HEK293T (cell line): ENCODE data around the gene USO1.
"Not testable (repeated sequence)": the region's sequence is repeated elsewhere in the genome, so short reads cannot be mapped to it uniquely, and the experiment has no call there.

Experiments used
- FOXK2 ChIP-seq: fragments of 450-650 bp; IDR thresholded peaks from 2 replicates; pipeline ENCODE4 v1.6.1; 2016; ENCODE audit warnings: mild to moderate bottlenecking
- FOXM1 ChIP-seq: fragments of 450-650 bp; IDR thresholded peaks from 2 replicates; pipeline ENCODE4 v1.6.1; 2017; ENCODE audit warnings: mild to moderate bottlenecking, borderline replicate concordance

DNA sequence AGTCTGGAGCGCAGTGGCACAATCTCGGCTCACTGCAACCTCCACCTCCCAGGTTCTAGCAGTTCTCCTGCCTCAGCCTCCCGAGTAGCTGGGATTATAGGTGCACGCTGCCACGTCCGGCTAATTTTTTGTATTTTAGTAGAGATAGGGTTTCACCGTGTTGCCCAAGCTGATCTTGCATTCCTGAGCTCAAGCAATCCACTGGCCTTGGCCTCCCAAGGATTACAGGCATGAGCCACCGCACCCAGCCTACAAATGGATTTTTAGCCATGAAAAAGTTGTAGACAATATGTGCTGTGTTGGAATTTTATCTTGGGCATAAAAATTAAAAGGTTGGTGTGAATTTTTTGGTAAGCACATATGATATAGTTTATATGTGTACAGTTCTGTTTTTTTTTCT lies 81.7 kb downstream of the USO1 start:
- not testable (repeated sequence) for TF ChIP-seq FOXK2, FOXM1
